GM23248 (cell line): ENCODE measurements around the gene FMNL3. TPM values are rescaled to one million over a fixed set of nuclear protein-coding genes. Genes with fewer than 3 reads are reported as not detected.

Experiments used
- DNase-seq: peaks from one replicate; pipeline ENCODE4 v3.0.0-alpha.2; 2015
- H2AFZ ChIP-seq: fragments of 200-600 bp; sonication (generic); 2 replicates; pipeline ENCODE4 v1.6.1; 2016; ENCODE audit warnings: antibody characterized with exemption
- H3F3A ChIP-seq: fragments of 200-600 bp; sonication (generic); 2 replicates; pipeline ENCODE4 v1.6.1; 2016; ENCODE audit warnings: mild to moderate bottlenecking, antibody characterized with exemption, mixed run types; ENCODE audit not compliant: insufficient read depth
- H3K27ac ChIP-seq: fragments of 200-600 bp; sonication (generic); 2 replicates; pipeline ENCODE4 v1.5.1; 2016; ENCODE audit warnings: mild to moderate bottlenecking
- H3K27me3 ChIP-seq: fragments of 200-600 bp; sonication (generic); replicated peaks from 2 replicates; pipeline ENCODE4 v1.6.1; 2016; ENCODE audit warnings: mild to moderate bottlenecking; ENCODE audit not compliant: insufficient read depth
- H3K36me3 ChIP-seq: fragments of 200-600 bp; sonication (generic); 2 replicates; pipeline ENCODE4 v1.6.1; 2016; ENCODE audit warnings: low read depth, mild to moderate bottlenecking
- H3K4me1 ChIP-seq: fragments of 200-600 bp; sonication (generic); 2 replicates; pipeline ENCODE4 v1.6.1; 2016; ENCODE audit warnings: mild to moderate bottlenecking; ENCODE audit not compliant: insufficient read depth
- H3K4me2 ChIP-seq: fragments of 200-600 bp; sonication (generic); one replicate; pipeline ENCODE4 v1.6.1; 2016; ENCODE audit warnings: mild to moderate bottlenecking; ENCODE audit not compliant: unreplicated experiment
- H3K4me3 ChIP-seq: fragments of 200-600 bp; sonication (generic); 2 replicates; pipeline ENCODE4 v1.5.1; 2016; ENCODE audit warnings: mild to moderate bottlenecking
- H3K79me2 ChIP-seq: fragments of 200-600 bp; sonication (generic); 2 replicates; pipeline ENCODE4 v1.6.1; 2016; ENCODE audit warnings: mild to moderate bottlenecking; ENCODE audit not compliant: insufficient read depth
- H3K9ac ChIP-seq: fragments of 200-600 bp; sonication (generic); 2 replicates; pipeline ENCODE4 v1.6.1; 2016; ENCODE audit warnings: mild to moderate bottlenecking
- H3K9me2 ChIP-seq: fragments of 200-600 bp; sonication (generic); 2 replicates; pipeline ENCODE4 v1.6.1; 2016; ENCODE audit warnings: mixed run types, mild to moderate bottlenecking, moderate library complexity; ENCODE audit not compliant: insufficient read depth
- H3K9me3 ChIP-seq: fragments of 200-600 bp; sonication (generic); one replicate; pipeline ENCODE4 v1.6.1; 2017; ENCODE audit warnings: low read depth
- H4K20me1 ChIP-seq: fragments of 200-600 bp; sonication (generic); 2 replicates; pipeline ENCODE4 v1.6.0; 2016; ENCODE audit not compliant: insufficient read depth
- EZH2 ChIP-seq: fragments of 200-600 bp; sonication (generic); IDR thresholded peaks from 2 replicates; pipeline ENCODE4 v1.6.1; 2018; ENCODE audit warnings: antibody characterized with exemption, mild to moderate bottlenecking; ENCODE audit not compliant: insufficient read depth, poor library complexity, severe bottlenecking
- EZH2phosphoT487 ChIP-seq: fragments of 200-600 bp; sonication (generic); IDR thresholded peaks from 2 replicates; pipeline ENCODE4 v1.6.1; 2018; ENCODE audit warnings: antibody characterized with exemption, moderate library complexity, mild to moderate bottlenecking, low read depth; ENCODE audit not compliant: insufficient read depth
- WGBS, 2 experiments: methylation state at CpG; one replicate each; pipeline ENCODE4 v1.1.6; 2015 to 2017; ENCODE audit warnings: low lambda C conversion rate in 2 of 2, low coverage in 1 of 2; ENCODE audit errors: missing lambda C conversion rate in 2 of 2; 5-methylcytosine and 5-hydroxymethylcytosine counted together
- in situ Hi-C: fragments of 300-500 bp; cut with MboI; formaldehyde crosslinking; loops from 2 replicates; pipeline ENCODE4 v1.15.0; 2020
- polyA plus RNA-seq: library from polyadenylated mRNA; unstranded; fragments of >200 nt; fragmentation: Nextera tagmentation; extraction: Ambion mirVana; gene quantifications from 2 replicates; pipeline ENCODE4 v1.2.1, GENCODE V29; 2016
- total RNA-seq: library from RNA; depleted of rRNA; stranded (reverse); fragments of >200 nt; shearing (Covaris generic); gene quantifications from 2 replicates; pipeline ENCODE4 v1.2.3, GENCODE V29; 2014

Gene FMNL3
- total and polyA plus RNA-seq, 2 experiments from 2014 or later: 7.9 to 24.0 TPM

DNA sequence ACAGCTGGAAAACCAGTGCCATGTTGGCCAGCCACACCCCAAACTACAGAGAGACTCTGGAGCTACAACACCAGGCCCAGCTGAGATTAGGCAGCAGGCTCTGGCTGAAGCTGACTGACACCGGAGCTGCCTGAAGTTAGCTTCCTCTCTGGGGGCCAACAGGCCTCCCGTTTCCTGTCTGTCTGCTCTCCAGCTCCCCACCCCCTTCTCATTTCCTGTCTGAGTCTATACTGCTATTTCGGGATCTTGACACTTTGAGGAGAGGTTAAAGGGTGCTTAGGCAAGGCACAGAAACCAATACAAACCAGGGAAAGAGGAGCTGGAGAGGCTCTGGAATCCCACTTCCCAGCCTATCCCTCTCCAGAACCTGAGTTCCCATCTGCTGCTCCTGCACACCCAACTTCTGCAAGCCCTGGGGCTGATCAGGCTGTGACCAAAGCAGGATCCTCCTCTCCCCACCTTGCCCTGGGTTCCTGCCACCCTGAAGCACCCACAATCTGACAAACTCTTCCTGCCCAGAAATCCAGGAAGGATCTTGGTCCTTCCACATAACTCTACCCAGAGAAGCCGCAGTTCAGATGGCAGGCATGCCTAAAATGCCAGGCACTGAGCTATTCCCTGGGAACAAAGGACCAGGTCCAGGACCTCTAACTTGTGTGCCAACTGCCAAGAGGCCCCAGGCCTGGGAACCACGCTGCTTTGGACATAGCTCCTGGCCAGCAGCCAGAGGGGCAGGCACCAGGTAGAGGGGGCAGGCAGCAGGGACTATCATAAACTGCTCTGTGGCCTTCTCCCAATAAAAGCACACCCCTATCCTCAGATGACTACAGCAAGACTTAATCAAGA lies 44.0 kb downstream of the FMNL3 start:
- H3K79me2 ChIP-seq: peaks cover 57% of the 10 kb centered on the region
- no peaks in the 10 kb centered on the region for H3K9me3 ChIP-seq
- H3K4me3 ChIP-seq: 0 out of 2 replicates have a peak overlapping the region, but pooled peaks have one; percentile 6
- H3K27ac ChIP-seq: peak overlapping the region; percentile 73
- no peaks in the 10 kb centered on the region for H3K9me2 ChIP-seq
- peak overlapping the region; percentile 60 for H3K4me2 ChIP-seq
- H4K20me1 ChIP-seq: no peaks in the 10 kb centered on the region
- no peak for TF ChIP-seq EZH2
- TF ChIP-seq EZH2phosphoT487: no peak
- H2AFZ ChIP-seq: peak overlapping the region; percentile 74
- peaks cover 35% of the 10 kb centered on the region for H3K4me1 ChIP-seq
- in situ Hi-C loops: no loop called here
- WGBS, 2 experiments: 36 to 39% methylated on average over 5 of the region's 5 CpGs
- H3K27me3 ChIP-seq: no peaks in the 10 kb centered on the region
- H3F3A ChIP-seq: peaks cover 14% of the 10 kb centered on the region; the same call in 1 of the 2 replicates
- H3K36me3 ChIP-seq: no peaks in the 10 kb centered on the region
- peak; percentile 84 for DNase-seq
- H3K9ac ChIP-seq: peak overlapping the region; percentile 60

DNA sequence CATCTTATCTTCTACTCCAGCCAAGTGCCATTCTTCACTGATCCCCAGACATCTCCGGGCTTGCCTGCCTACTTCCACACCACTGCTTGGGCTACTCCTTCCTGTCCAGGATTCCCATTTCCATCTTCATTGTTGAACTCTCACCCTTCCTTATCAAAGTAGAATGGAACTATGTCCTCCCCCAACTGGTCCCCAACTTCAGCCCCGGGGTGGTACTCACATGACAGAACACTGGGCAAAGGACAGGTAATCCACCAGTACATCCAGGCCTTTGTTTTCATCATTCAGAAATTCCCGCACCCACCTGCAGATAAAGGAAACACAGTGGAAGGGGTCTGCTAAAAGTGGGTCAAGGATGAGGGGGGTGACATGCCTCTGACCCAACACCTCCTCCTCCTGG lies 45.5 kb downstream of the FMNL3 start:
- no peaks in the 10 kb centered on the region for H3K9me2 ChIP-seq
- peaks cover 42% of the 10 kb centered on the region for H3K79me2 ChIP-seq
- no peak for DNase-seq
- in situ Hi-C loops: no loop called here
- H2AFZ ChIP-seq: no peak overlapping the region
- H3K36me3 ChIP-seq: no peaks in the 10 kb centered on the region; the same call in 1 of the 2 replicates
- H3K9me3 ChIP-seq: no peaks in the 10 kb centered on the region
- H3K4me1 ChIP-seq: peaks cover 24% of the 10 kb centered on the region
- no peak for TF ChIP-seq EZH2
- no peak for TF ChIP-seq EZH2phosphoT487
- no peak overlapping the region for H3K4me3 ChIP-seq
- H3F3A ChIP-seq: 0 out of 2 replicates have a peak, but pooled peaks cover 7% of the 10 kb centered on the region
- no peak overlapping the region for H3K4me2 ChIP-seq
- WGBS, 2 experiments: 96 to 100% methylated on average over 3 of the region's 3 CpGs
- H4K20me1 ChIP-seq: no peaks in the 10 kb centered on the region
- no peak overlapping the region for H3K9ac ChIP-seq
- no peaks in the 10 kb centered on the region for H3K27me3 ChIP-seq
- H3K27ac ChIP-seq: no peak overlapping the region

DNA sequence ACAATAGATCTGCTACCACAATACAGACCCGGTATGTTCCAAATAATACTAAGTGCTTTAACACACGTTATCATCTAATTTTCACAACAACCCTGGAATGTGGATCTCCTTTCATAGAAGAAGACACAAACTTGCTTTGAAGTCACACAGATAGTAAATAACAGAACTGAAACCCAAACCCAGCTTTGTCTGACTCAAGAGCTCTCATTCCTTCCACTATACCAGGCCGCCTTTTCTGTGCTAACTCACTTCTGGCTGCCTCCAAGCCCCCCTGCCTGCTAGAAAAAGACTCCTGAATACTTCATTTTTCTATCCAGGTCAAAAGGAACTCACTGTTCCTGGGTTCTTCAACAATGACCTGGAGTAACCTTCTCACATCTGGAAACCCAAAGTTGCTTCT lies 46.0 kb downstream of the FMNL3 start:
- Histone ChIP-seq H3K27ac (no peak overlapping the region), H3K4me1 (peaks cover 24% of the 10 kb centered on the region), H3K4me3 (no peak overlapping the region), H3K79me2 (peaks cover 37% of the 10 kb centered on the region), H3K9me2 (no peaks in the 10 kb centered on the region), H3K4me2 (no peak overlapping the region), H3K36me3 (no peaks in the 10 kb centered on the region; the same call in 1 of the 2 replicates), H2AFZ (no peak overlapping the region), H3K9me3 (no peaks in the 10 kb centered on the region), H3K9ac (no peak overlapping the region), H3K27me3 (no peaks in the 10 kb centered on the region), H3F3A (0 out of 2 replicates have a peak, but pooled peaks cover 7% of the 10 kb centered on the region), H4K20me1 (no peaks in the 10 kb centered on the region)
- TF ChIP-seq EZH2phosphoT487 (no peak), EZH2 (no peak)
- 96 to 100% methylated on average over 3 of the region's 3 CpGs for WGBS, 2 experiments
- in situ Hi-C loops: no loop called here
- no peak for DNase-seq

DNA sequence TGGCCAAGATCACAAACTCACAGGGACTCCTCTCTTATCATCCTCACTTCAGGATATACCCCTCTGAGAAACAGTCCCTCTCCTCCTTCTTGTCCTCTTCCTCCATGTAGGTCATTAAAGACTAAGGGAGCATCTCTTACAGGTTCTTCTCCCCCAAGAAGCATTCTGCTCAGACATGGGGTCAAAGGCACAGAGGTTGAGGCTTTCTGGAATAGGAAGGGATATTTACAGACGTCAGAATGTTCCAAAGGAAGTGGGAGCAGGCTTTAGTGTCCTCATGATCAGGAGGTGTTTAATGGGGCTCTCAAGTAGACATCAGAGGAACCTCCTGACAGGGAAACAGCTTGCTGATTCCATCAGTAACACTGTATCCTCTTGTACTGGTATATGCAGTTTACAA lies 47.5 kb downstream of the FMNL3 start:
- H3K9me3 ChIP-seq: no peaks in the 10 kb centered on the region
- no peaks in the 10 kb centered on the region for H3K9me2 ChIP-seq
- in situ Hi-C loops: no loop called here
- no peak overlapping the region for H3K9ac ChIP-seq
- WGBS, 2 experiments: 96 to 97% methylated on average over 1 of the region's 1 CpG
- no peak overlapping the region for H3K4me2 ChIP-seq
- H3K27me3 ChIP-seq: no peaks in the 10 kb centered on the region
- no peak overlapping the region for H3K27ac ChIP-seq
- H2AFZ ChIP-seq: no peak overlapping the region
- H3K36me3 ChIP-seq: no peaks in the 10 kb centered on the region; the same call in 1 of the 2 replicates
- no peak overlapping the region for H3K4me3 ChIP-seq
- peaks cover 23% of the 10 kb centered on the region for H3K4me1 ChIP-seq
- TF ChIP-seq EZH2 (no peak), EZH2phosphoT487 (no peak)
- H3K79me2 ChIP-seq: peaks cover 25% of the 10 kb centered on the region
- 0 out of 2 replicates have a peak, but pooled peaks cover 7% of the 10 kb centered on the region for H3F3A ChIP-seq
- DNase-seq: no peak
- no peaks in the 10 kb centered on the region for H4K20me1 ChIP-seq
